Parathyroid adenoma (tissue), 2 donors: ENCODE data around the gene INSM1.
A peak's percentile ranks its signal among the peaks of the same experiment; 100 is the strongest.

ENCODE experiments used
- H2AFZ ChIP-seq: fragments of 300-600 bp; sonication (generic); one replicate; pipeline ENCODE4 v1.7.0; 2017; ENCODE audit warnings: antibody characterized with exemption, mild to moderate bottlenecking
- H3K27ac ChIP-seq: fragments of 300-600 bp; sonication (generic); one replicate; pipeline ENCODE4 v1.7.0; 2017
- H3K27me3 ChIP-seq: fragments of 300-600 bp; sonication (generic); one replicate; pipeline ENCODE4 v1.7.0; 2017; ENCODE audit warnings: low read length; ENCODE audit not compliant: control insufficient read depth, insufficient read depth
- H3K36me3 ChIP-seq: fragments of 300-600 bp; sonication (generic); one replicate; pipeline ENCODE4 v1.7.0; 2017; ENCODE audit warnings: low read length; ENCODE audit not compliant: control insufficient read depth, insufficient read depth
- H3K4me1 ChIP-seq: fragments of 300-600 bp; sonication (generic); one replicate; pipeline ENCODE4 v1.7.0; 2017; ENCODE audit warnings: control low read depth
- H3K4me2 ChIP-seq: fragments of 300-600 bp; sonication (generic); one replicate; pipeline ENCODE4 v1.7.0; 2017; ENCODE audit warnings: low read length
- H3K4me3 ChIP-seq: fragments of 300-600 bp; sonication (generic); one replicate; pipeline ENCODE4 v1.7.0; 2017; ENCODE audit warnings: low read depth, low read length
- H3K79me2 ChIP-seq: fragments of 300-600 bp; sonication (generic); one replicate; pipeline ENCODE4 v1.7.0; 2017; ENCODE audit warnings: control low read depth
- H3K9ac ChIP-seq: fragments of 300-600 bp; sonication (generic); one replicate; pipeline ENCODE4 v1.7.0; 2017; ENCODE audit warnings: mild to moderate bottlenecking
- H3K9me3 ChIP-seq: fragments of 300-600 bp; sonication (generic); one replicate; pipeline ENCODE4 v1.7.0; 2017; ENCODE audit warnings: low read length; ENCODE audit not compliant: control insufficient read depth
- TF ChIP-seq, protein P1 (sequence below): fragments of 300-600 bp; sonication (generic); IDR thresholded peaks from one replicate; pipeline ENCODE4 v1.7.0; 2017; ENCODE audit warnings: antibody characterized with exemption, mild to moderate bottlenecking
- donor health status: primary hyperparathyroidism.

The INSM1 gene

DNA sequence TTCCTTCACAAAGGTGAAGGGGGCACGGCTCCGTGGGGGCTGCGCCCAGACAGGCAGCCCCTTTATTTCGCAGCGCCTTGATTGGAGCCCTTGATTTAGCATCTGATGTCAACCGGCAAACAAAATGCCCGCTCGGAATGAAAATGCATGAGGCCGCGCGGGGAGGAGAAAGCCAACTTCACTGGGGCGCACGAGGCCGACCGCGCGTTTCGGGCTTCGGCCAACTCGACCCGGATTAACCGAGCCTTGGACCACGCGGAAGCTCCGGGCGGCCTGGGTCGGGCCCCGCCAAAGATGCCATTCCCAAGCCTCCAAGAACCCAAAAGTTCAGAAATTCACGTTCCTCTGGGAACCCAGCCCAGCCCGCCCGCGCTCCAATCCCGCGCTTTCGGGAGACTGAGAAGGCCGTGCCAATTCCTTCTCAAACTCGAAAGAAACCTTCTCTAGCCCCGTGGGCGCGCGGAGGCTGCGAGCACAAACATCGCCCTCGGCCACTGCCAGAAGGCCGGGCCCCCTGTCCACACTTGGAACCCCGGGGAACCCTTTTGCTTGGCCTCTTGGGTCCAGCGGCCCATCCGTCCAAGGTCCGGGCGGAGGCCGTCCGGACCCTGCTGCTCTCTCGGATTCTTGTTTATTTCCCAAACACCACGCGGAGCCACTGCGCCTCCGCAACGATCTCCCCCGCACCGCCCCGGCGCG, 879 bp upstream of the INSM1 start:
- Histone ChIP-seq H3K4me2 (no peak overlapping the region), H3K27me3 (no peaks in the 10 kb centered on the region)

GRCh38 chr20:20368418-20369249, 730 bp downstream of the INSM1 start:
- TF ChIP-seq, protein P1, sequence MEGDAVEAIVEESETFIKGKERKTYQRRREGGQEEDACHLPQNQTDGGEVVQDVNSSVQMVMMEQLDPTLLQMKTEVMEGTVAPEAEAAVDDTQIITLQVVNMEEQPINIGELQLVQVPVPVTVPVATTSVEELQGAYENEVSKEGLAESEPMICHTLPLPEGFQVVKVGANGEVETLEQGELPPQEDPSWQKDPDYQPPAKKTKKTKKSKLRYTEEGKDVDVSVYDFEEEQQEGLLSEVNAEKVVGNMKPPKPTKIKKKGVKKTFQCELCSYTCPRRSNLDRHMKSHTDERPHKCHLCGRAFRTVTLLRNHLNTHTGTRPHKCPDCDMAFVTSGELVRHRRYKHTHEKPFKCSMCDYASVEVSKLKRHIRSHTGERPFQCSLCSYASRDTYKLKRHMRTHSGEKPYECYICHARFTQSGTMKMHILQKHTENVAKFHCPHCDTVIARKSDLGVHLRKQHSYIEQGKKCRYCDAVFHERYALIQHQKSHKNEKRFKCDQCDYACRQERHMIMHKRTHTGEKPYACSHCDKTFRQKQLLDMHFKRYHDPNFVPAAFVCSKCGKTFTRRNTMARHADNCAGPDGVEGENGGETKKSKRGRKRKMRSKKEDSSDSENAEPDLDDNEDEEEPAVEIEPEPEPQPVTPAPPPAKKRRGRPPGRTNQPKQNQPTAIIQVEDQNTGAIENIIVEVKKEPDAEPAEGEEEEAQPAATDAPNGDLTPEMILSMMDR, result no peak
- H3K4me1 ChIP-seq, result no peaks in the 10 kb centered on the region
- no peaks in the 10 kb centered on the region for H3K36me3 ChIP-seq
- no peaks in the 10 kb centered on the region for H3K79me2 ChIP-seq
- H3K4me3 ChIP-seq, result no peak overlapping the region
- H3K4me2 ChIP-seq, result peak overlapping the region; percentile 18
- no peak overlapping the region for H3K27ac ChIP-seq
- peak overlapping the region; percentile 46 for H2AFZ ChIP-seq
- no peak overlapping the region for H3K9ac ChIP-seq
- H3K27me3 ChIP-seq, result no peaks in the 10 kb centered on the region
- no peaks in the 10 kb centered on the region for H3K9me3 ChIP-seq

More for the DNA sequence above, 879 bp upstream of the INSM1 start:
- Histone ChIP-seq H3K4me1 (no peaks in the 10 kb centered on the region), H3K36me3 (no peaks in the 10 kb centered on the region), H2AFZ (no peak overlapping the region), H3K27ac (no peak overlapping the region), H3K4me3 (no peak overlapping the region), H3K79me2 (no peaks in the 10 kb centered on the region), H3K9ac (no peak overlapping the region), H3K9me3 (no peaks in the 10 kb centered on the region)
- TF ChIP-seq, protein P1, result no peak

DNA sequence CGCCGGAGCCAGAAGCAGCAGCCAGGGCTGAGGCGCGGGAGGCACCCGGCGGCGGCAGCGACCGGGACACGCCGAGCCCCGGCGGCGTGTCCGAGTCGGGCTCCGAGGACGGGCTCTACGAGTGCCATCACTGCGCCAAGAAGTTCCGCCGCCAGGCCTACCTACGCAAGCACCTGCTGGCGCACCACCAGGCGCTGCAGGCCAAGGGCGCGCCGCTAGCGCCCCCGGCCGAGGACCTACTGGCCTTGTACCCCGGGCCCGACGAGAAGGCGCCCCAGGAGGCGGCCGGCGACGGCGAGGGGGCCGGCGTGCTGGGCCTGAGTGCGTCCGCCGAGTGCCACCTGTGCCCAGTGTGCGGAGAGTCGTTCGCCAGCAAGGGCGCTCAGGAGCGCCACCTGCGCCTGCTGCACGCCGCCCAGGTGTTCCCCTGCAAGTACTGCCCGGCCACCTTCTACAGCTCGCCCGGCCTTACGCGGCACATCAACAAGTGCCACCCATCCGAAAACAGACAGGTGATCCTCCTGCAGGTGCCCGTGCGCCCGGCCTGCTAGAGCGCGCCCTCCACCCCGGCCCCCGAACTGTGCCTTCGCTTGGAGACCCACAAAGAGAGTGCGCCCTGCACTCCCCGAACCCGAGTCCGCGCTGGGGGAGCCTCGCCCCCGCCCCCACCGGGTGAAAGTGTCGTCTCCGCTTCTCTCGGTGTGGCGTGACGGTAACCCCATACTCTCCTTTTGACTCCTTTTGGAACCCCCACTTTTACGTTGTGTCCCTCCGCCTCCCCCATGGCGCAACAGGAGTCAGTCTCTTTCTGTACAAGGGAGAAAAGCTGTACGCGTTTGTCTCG, 1.6 kb downstream of the INSM1 start:
- Histone ChIP-seq H3K9me3 (no peaks in the 10 kb centered on the region), H3K9ac (no peak overlapping the region), H3K27me3 (no peaks in the 10 kb centered on the region), H3K4me1 (no peaks in the 10 kb centered on the region), H3K4me3 (no peak overlapping the region), H2AFZ (no peak overlapping the region), H3K79me2 (no peaks in the 10 kb centered on the region), H3K27ac (no peak overlapping the region), H3K4me2 (peak overlapping the region; percentile 53), H3K36me3 (no peaks in the 10 kb centered on the region)
- TF ChIP-seq, protein P1, result no peak

DNA sequence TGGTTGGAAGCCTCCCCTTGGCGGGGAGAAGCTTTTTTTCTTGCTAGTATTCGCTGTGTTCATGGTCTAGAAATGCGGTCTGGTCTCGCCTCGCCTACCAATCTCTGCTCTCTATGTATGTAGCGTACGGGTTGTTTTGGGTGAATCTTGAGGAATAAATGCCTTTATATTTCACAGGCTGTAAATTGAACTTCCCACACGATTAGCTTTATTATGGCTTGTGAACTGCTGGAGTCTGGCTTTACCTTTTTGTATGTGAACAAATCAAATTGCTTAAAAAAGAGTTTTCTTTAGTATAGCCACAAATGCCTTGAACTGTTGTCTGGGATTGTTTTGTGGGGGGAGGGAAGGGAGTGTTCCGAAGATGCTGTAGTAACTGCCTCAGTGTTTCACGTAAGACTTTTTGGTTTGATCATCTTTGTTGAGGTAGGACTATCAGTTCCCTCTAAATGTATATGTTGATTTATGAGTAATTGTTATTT, 2.2 kb downstream of the INSM1 start:
- H2AFZ ChIP-seq, result no peak overlapping the region
- H3K27ac ChIP-seq, result no peak overlapping the region
- H3K79me2 ChIP-seq, result no peaks in the 10 kb centered on the region
- no peaks in the 10 kb centered on the region for H3K36me3 ChIP-seq
- TF ChIP-seq, protein P1, result no peak
- no peak overlapping the region for H3K9ac ChIP-seq
- no peak overlapping the region for H3K4me2 ChIP-seq
- H3K27me3 ChIP-seq, result no peaks in the 10 kb centered on the region
- no peaks in the 10 kb centered on the region for H3K9me3 ChIP-seq
- no peaks in the 10 kb centered on the region for H3K4me1 ChIP-seq
- no peak overlapping the region for H3K4me3 ChIP-seq
